ENCODE measurements around the gene NAV2.

NAV2 gene

DNA sequence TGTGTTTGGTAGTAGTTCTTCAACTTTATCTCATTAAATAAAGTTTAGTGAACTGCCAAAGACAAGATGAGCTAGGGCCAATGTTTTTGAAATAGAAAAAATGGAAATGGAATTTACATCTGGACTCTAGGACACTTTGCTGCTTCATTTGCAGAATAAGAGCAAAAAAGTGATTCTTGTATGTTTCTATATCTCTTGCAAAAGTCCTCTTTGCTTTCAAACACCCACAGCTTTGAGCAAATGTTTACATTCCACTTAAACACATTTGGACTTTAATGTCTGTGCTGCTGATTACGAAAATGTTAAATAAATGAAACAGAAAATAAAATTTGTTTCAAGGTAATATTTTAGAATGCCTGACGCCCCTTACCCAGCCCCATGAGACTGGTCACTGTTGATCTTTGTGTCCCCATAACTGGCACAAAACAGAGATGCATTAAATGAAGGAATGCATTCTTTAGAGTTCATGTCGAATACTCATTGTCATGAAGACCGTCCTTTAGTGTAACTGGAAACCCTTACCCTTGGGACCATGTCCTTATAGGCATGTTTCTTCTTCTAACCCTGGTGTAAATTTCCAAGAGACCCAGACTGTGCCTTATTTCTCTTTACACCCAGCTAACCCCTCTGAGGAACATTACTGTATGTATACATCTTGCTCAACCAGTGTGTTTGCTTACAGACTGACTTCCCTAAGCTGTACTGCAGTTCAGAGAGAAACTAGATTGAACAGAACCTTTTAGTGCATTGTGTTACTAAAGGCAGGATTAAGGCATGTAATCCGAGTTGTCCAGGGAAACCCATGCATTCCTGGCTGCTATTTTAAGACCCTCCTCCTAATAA lies 199.7 kb downstream of the NAV2 start:
- H3K4me3 ChIP-seq (ENCODE audit: low read depth in 1 of 2, low read length in 1 of 2), result no peak overlapping the region
- no peaks in the 10 kb centered on the region for H3K4me1 ChIP-seq (ENCODE audit: control insufficient read depth in 1 of 2, insufficient read depth in 1 of 2, low read depth in 1 of 2, low read length in 1 of 2)
- TF ChIP-seq, protein P1, sequence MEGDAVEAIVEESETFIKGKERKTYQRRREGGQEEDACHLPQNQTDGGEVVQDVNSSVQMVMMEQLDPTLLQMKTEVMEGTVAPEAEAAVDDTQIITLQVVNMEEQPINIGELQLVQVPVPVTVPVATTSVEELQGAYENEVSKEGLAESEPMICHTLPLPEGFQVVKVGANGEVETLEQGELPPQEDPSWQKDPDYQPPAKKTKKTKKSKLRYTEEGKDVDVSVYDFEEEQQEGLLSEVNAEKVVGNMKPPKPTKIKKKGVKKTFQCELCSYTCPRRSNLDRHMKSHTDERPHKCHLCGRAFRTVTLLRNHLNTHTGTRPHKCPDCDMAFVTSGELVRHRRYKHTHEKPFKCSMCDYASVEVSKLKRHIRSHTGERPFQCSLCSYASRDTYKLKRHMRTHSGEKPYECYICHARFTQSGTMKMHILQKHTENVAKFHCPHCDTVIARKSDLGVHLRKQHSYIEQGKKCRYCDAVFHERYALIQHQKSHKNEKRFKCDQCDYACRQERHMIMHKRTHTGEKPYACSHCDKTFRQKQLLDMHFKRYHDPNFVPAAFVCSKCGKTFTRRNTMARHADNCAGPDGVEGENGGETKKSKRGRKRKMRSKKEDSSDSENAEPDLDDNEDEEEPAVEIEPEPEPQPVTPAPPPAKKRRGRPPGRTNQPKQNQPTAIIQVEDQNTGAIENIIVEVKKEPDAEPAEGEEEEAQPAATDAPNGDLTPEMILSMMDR (IDR thresholded peaks at IDR 0.05), result no peak
- H3K36me3 ChIP-seq, result no peaks in the 10 kb centered on the region
- no peaks in the 10 kb centered on the region for H3K9me3 ChIP-seq
- H3K27me3 ChIP-seq, result peaks cover 37% of the 10 kb centered on the region
- no peak overlapping the region for H3K27ac ChIP-seq

GRCh38 chr11:19912958-19913892 lies 200.6 kb downstream of the NAV2 start:
- H3K27me3 ChIP-seq, result peaks cover 41% of the 10 kb centered on the region

GRCh38 chr11:19913893-19914249 lies 201.2 kb downstream of the NAV2 start:
- TF ChIP-seq, protein P1 (IDR thresholded peaks at IDR 0.05), result no peak
- H3K27me3 ChIP-seq, result peaks cover 41% of the 10 kb centered on the region
- no peak overlapping the region for H3K27ac ChIP-seq
- H3K4me1 ChIP-seq (ENCODE audit: control insufficient read depth in 1 of 2, insufficient read depth in 1 of 2, low read depth in 1 of 2, low read length in 1 of 2), result no peaks in the 10 kb centered on the region
- no peaks in the 10 kb centered on the region for H3K9me3 ChIP-seq
- H3K36me3 ChIP-seq, result no peaks in the 10 kb centered on the region
- H3K4me3 ChIP-seq (ENCODE audit: low read depth in 1 of 2, low read length in 1 of 2), result no peak overlapping the region

More at GRCh38 chr11:19912958-19913892, 200.6 kb downstream of the NAV2 start:
- Histone ChIP-seq H3K9me3 (no peaks in the 10 kb centered on the region), H3K36me3 (no peaks in the 10 kb centered on the region), H3K4me3 (ENCODE audit: low read depth in 1 of 2, low read length in 1 of 2) (no peak overlapping the region), H3K27ac (no peak overlapping the region), H3K4me1 (ENCODE audit: control insufficient read depth in 1 of 2, insufficient read depth in 1 of 2, low read depth in 1 of 2, low read length in 1 of 2) (no peaks in the 10 kb centered on the region)
- TF ChIP-seq, protein P1 (IDR thresholded peaks at IDR 0.05), result no peak

- Histone ChIP-seq H3K27me3 (peaks cover 42% of the 10 kb centered on the region), H3K9me3 (no peaks in the 10 kb centered on the region), H3K4me3 (ENCODE audit: low read depth in 1 of 2, low read length in 1 of 2) (no peak overlapping the region), H3K36me3 (no peaks in the 10 kb centered on the region), H3K4me1 (ENCODE audit: control insufficient read depth in 1 of 2, insufficient read depth in 1 of 2, low read depth in 1 of 2, low read length in 1 of 2) (no peaks in the 10 kb centered on the region), H3K27ac (no peak overlapping the region)
- TF ChIP-seq, protein P1 (IDR thresholded peaks at IDR 0.05), result no peak
Measured at GRCh38 chr11:19915808-19916207, 203.2 kb downstream of the NAV2 start.

- no peak overlapping the region for H3K4me3 ChIP-seq (ENCODE audit: low read depth in 1 of 2, low read length in 1 of 2)
- TF ChIP-seq, protein P1 (IDR thresholded peaks at IDR 0.05), result no peak
- peaks cover 44% of the 10 kb centered on the region for H3K27me3 ChIP-seq
- H3K27ac ChIP-seq, result no peak overlapping the region
- H3K4me1 ChIP-seq (ENCODE audit: control insufficient read depth in 1 of 2, insufficient read depth in 1 of 2, low read depth in 1 of 2, low read length in 1 of 2), result no peaks in the 10 kb centered on the region
- H3K9me3 ChIP-seq, result no peaks in the 10 kb centered on the region
- H3K36me3 ChIP-seq, result no peaks in the 10 kb centered on the region
Measured at GRCh38 chr11:19917069-19917468, 204.4 kb downstream of the NAV2 start.

Data from neutrophil (primary cell).